Measurements from ENCODE around the gene TKTL1. TPM values are rescaled to one million over a fixed set of nuclear protein-coding genes. Genes with fewer than 3 reads are reported as not detected.
A peak's percentile ranks its signal among the peaks of the same experiment; 100 is the strongest.

Gene TKTL1
- total RNA-seq, 1 experiment from 2014 or later = not detected

- no peak for DNase-seq (ENCODE audit: low read depth)
Measured at GRCh38 chrX:154374313-154375155, 78.9 kb downstream of the TKTL1 start, which contains the start of gene FLNA. FLNA (minus strand) TSS chrX:154374634; CDS start chrX:154371245, 3,389 bp downstream.

GRCh38 chrX:154375156-154375504 is 79.5 kb downstream of the TKTL1 start:
- DNase-seq (ENCODE audit: low read depth) = no peak

GRCh38 chrX:154376774-154377173 is 81.2 kb downstream of the TKTL1 start:
- DNase-seq (ENCODE audit: low read depth) = no peak

- DNase-seq (ENCODE audit: low read depth) = peak; percentile 41
Measured at GRCh38 chrX:154378059-154378798, 82.6 kb downstream of the TKTL1 start.

GRCh38 chrX:154378799-154379568 is 83.4 kb downstream of the TKTL1 start, which contains the start of gene EMD:
EMD (plus strand) TSS chrX:154379295; CDS start chrX:154379485, 190 bp downstream.
- DNase-seq (ENCODE audit: low read depth) = peak; percentile 97

GRCh38 chrX:154379569-154379951 is 84.0 kb downstream of the TKTL1 start:
- DNase-seq (ENCODE audit: low read depth) = no peak

Other genes with a start within 250 kb of the TKTL1 start
- gene MECP2, start 198.1 kb upstream of the TKTL1 start, total RNA-seq (2014; rRNA removed; shearing (Covaris generic)) = 27.2 and 32.0 TPM in 2 replicates
- gene OPN1LW, start 151.6 kb upstream of the TKTL1 start, total RNA-seq (2014; rRNA removed; shearing (Covaris generic)) = not detected in 2 replicates
- not detected in 2 replicates for gene OPN1MW, start 113.2 kb upstream of the TKTL1 start, total RNA-seq (2014; rRNA removed; shearing (Covaris generic))
- not detected in 2 replicates for gene OPN1MW2, start 76.0 kb upstream of the TKTL1 start, total RNA-seq (2014; rRNA removed; shearing (Covaris generic))
- not detected in 2 replicates for gene OPN1MW3, start 38.2 kb upstream of the TKTL1 start, total RNA-seq (2014; rRNA removed; shearing (Covaris generic))
- not detected in 2 replicates for gene TEX28, start 671 bp upstream of the TKTL1 start, total RNA-seq (2014; rRNA removed; shearing (Covaris generic))
- gene FLNA, start 78.8 kb downstream of the TKTL1 start, total RNA-seq (2014; rRNA removed; shearing (Covaris generic)) = 1,291 and 1,336 TPM in 2 replicates
- gene EMD, start 83.5 kb downstream of the TKTL1 start, total RNA-seq (2014; rRNA removed; shearing (Covaris generic)) = 33.2 and 41.5 TPM in 2 replicates
- gene RPL10, start 102.6 kb downstream of the TKTL1 start, total RNA-seq (2014; rRNA removed; shearing (Covaris generic)) = 3,228 and 3,649 TPM in 2 replicates
- 52.7 and 59.7 TPM in 2 replicates for gene DNASE1L1, start 113.5 kb downstream of the TKTL1 start, total RNA-seq (2014; rRNA removed; shearing (Covaris generic))
- 16.6 and 24.8 TPM in 2 replicates for gene TAFAZZIN, start 115.7 kb downstream of the TKTL1 start, total RNA-seq (2014; rRNA removed; shearing (Covaris generic))
- gene ATP6AP1, start 132.9 kb downstream of the TKTL1 start, total RNA-seq (2014; rRNA removed; shearing (Covaris generic)) = 30.5 and 44.4 TPM in 2 replicates
- gene GDI1, start 141.4 kb downstream of the TKTL1 start, total RNA-seq (2014; rRNA removed; shearing (Covaris generic)) = 64.4 and 92.9 TPM in 2 replicates
- 36.6 and 37.4 TPM in 2 replicates for gene FAM50A, start 148.3 kb downstream of the TKTL1 start, total RNA-seq (2014; rRNA removed; shearing (Covaris generic))
- gene PLXNA3, start 162.5 kb downstream of the TKTL1 start, total RNA-seq (2014; rRNA removed; shearing (Covaris generic)) = 3.4 and 4.0 TPM in 2 replicates
- 37.4 and 40.2 TPM in 2 replicates for gene LAGE3, start 183.5 kb downstream of the TKTL1 start, total RNA-seq (2014; rRNA removed; shearing (Covaris generic))
- gene UBL4A, start 190.8 kb downstream of the TKTL1 start, total RNA-seq (2014; rRNA removed; shearing (Covaris generic)) = 54.5 and 61.7 TPM in 2 replicates
- 26.9 and 28.0 TPM in 2 replicates for gene SLC10A3, start 194.8 kb downstream of the TKTL1 start, total RNA-seq (2014; rRNA removed; shearing (Covaris generic))
- 20.2 and 22.9 TPM in 2 replicates for gene FAM3A, start 220.4 kb downstream of the TKTL1 start, total RNA-seq (2014; rRNA removed; shearing (Covaris generic))

Measured in HT1080 (cell line).